Calu3 (cell line): ENCODE results near the gene BANK1. TPM values are rescaled to one million over a fixed set of nuclear protein-coding genes. Genes with fewer than 3 reads are reported as not detected.

Source experiments
- BruUV-seq: library from RNA; stranded (reverse); fragments of 400-500 nt; replicated peaks from 2 replicates; lab custom pipeline; 2021; lab: Mats Ljungman, UMichigan
- CTCF ChIA-PET: fragments of 300-600 bp; sonication (Branson Sonifier 250); formaldehyde crosslinking; loops from one replicate; lab custom pipeline; 2022; ENCODE audit warnings: antibody characterized with exemption; lab: Charles Lee
- DNase-seq: peaks from one replicate; pipeline ENCODE4 v3.0.0; 2022
- H3K27ac Mint-ChIP-seq: one replicate; pipeline ENCODE4 v1.8.0; 2022; ENCODE audit warnings: mixed read lengths; ENCODE audit not compliant: unreplicated experiment
- H3K27me3 Mint-ChIP-seq: one replicate; pipeline ENCODE4 v1.8.0; 2022; ENCODE audit warnings: mixed read lengths; ENCODE audit not compliant: unreplicated experiment
- H3K36me3 Mint-ChIP-seq: one replicate; pipeline ENCODE4 v1.8.0; 2022; ENCODE audit warnings: mild to moderate bottlenecking, moderate library complexity, mixed read lengths; ENCODE audit not compliant: insufficient read depth, unreplicated experiment
- H3K4me1 Mint-ChIP-seq: one replicate; pipeline ENCODE4 v1.8.0; 2022; ENCODE audit warnings: mild to moderate bottlenecking, low read depth, mixed read lengths; ENCODE audit not compliant: unreplicated experiment
- H3K4me3 Mint-ChIP-seq: one replicate; pipeline ENCODE4 v1.8.0; 2022; ENCODE audit warnings: mild to moderate bottlenecking, low read depth, moderate library complexity, mixed read lengths; ENCODE audit not compliant: unreplicated experiment
- H3K9me3 Mint-ChIP-seq: one replicate; pipeline ENCODE4 v1.8.0; 2022; ENCODE audit warnings: low read depth, mixed read lengths; ENCODE audit not compliant: unreplicated experiment
- CTCF ChIP-seq: fragments of 200-600 bp; IDR thresholded peaks from one replicate; pipeline ENCODE4 v1.8.0; 2022; ENCODE audit warnings: antibody characterized with exemption; ENCODE audit not compliant: unreplicated experiment
- intact Hi-C: fragments of 100-400 bp; cut with micrococcal nuclease; formaldehyde crosslinking; loops from one replicate; pipeline ENCODE4 v1.10.0; 2022; ENCODE audit not compliant: unreplicated experiment
- total RNA-seq: library from RNA; stranded (reverse); gene quantifications from 2 replicates; pipeline ENCODE4 v1.2.3, GENCODE V29; 2022

The BANK1 gene
- total RNA-seq, 1 experiment from 2014 or later = 6.4 TPM

DNA sequence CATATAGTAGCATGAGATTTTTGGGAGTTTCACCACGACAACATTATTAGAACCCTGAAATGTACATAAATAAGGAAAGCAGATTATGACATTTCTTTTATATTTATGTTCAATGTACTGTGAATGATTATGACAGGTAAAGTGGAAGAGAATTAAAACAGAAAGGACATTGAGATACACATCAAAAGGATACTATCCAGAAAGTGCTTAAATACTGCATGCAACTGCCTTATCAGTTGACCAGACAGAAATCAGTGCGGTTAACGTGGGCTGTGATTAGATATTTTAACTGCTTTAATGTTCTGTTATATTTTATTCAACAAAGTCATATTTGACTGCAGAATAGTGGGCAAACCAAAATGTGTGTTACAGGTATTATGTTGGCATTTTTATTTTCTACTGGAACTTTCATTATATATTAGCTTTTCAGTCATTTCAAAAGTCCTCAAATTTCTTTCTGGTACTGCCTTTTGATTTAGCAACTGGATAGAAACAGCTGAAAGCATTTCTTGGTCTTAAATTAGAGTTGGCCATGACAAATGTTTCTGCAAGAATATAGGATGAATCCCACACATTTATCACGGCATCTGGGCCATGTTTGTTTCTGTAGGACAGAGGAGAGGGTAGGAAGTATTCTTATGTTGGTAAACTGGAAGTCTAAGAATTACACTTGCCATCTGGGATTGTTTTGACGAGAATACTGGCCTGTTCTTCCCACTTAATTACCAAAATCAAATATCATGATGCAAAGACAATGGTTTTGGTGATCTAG, 299.5 kb downstream of the BANK1 start:
- no peaks in the 10 kb centered on the region for H3K9me3 Mint-ChIP-seq
- no peak for TF ChIP-seq CTCF
- intact Hi-C loops = no loop called here
- no peak for DNase-seq
- no peaks in the 10 kb centered on the region for H3K36me3 Mint-ChIP-seq
- no peaks in the 10 kb centered on the region for H3K4me1 Mint-ChIP-seq
- no peak overlapping the region for H3K4me3 Mint-ChIP-seq
- CTCF ChIA-PET = no interaction called here
- H3K27ac Mint-ChIP-seq = no peak overlapping the region
- BruUV-seq = no TSS peak
- no peaks in the 10 kb centered on the region for H3K27me3 Mint-ChIP-seq

DNA sequence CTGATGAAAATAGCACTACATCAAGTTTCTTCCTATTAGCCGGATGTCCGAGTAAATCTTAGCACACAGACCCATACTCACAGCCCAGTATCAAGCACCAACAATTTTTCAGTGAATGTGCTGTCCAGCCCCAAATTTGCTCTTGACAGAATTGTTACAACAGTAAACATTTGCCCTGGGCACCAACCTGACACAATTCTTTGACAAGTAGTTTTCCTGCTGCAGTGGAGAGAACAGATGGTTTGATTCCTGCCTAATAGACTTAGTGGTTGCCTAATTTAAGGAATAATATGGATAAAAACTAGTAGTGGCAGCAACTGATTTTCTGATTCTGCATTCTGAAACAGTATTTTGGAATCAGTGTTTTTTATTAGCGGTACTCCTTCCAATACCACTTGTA, 301.1 kb downstream of the BANK1 start:
- no TSS peak for BruUV-seq
- Mint-ChIP-seq H3K27ac (no peak overlapping the region), H3K9me3 (no peaks in the 10 kb centered on the region)

GRCh38 chr4:102094481-102094880, 304.0 kb downstream of the BANK1 start:
- intact Hi-C loops = no loop called here
- Mint-ChIP-seq H3K27me3 (no peaks in the 10 kb centered on the region), H3K4me1 (no peaks in the 10 kb centered on the region), H3K36me3 (no peaks in the 10 kb centered on the region), H3K27ac (no peak overlapping the region), H3K9me3 (no peaks in the 10 kb centered on the region), H3K4me3 (no peak overlapping the region)
- CTCF ChIA-PET = no interaction called here
- TF ChIP-seq CTCF = no peak
- no TSS peak for BruUV-seq
- no peak for DNase-seq

More for the DNA sequence above, 301.1 kb downstream of the BANK1 start:
- intact Hi-C loops = no loop called here
- CTCF ChIA-PET = no interaction called here
- no peaks in the 10 kb centered on the region for H3K4me1 Mint-ChIP-seq
- no peak overlapping the region for H3K4me3 Mint-ChIP-seq
- no peak for DNase-seq
- TF ChIP-seq CTCF = no peak
- H3K36me3 Mint-ChIP-seq = no peaks in the 10 kb centered on the region
- no peaks in the 10 kb centered on the region for H3K27me3 Mint-ChIP-seq

DNA sequence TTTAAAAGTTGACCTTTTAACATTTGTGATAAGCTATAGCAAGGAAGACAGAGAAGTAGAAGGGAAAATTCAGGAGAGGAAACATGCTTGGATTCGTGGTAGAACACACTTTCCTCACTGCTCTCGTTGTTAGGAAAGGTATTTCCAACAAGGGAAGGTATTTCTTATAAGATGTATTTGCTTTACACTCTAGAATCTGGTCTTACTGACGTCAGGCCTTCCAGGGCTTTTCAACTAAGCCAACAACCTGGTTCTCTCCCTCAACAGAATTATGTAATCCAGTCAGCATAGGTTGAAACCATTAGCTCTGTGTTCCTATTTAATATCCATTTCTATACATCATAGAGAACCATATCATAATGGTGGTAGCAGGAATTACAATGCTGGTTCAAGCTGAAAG, 312.8 kb downstream of the BANK1 start:
- no TSS peak for BruUV-seq

More for the DNA sequence above, 312.8 kb downstream of the BANK1 start:
- Mint-ChIP-seq H3K9me3 (peaks cover 9% of the 10 kb centered on the region), H3K27me3 (no peaks in the 10 kb centered on the region), H3K4me3 (no peak overlapping the region), H3K4me1 (no peaks in the 10 kb centered on the region), H3K36me3 (no peaks in the 10 kb centered on the region), H3K27ac (no peak overlapping the region)
- DNase-seq = no peak
- no peak for TF ChIP-seq CTCF
- intact Hi-C loops = no loop called here
- CTCF ChIA-PET = no interaction called here
